ENCODE results near the gene SPINK6.

SPINK6 gene

GRCh38 chr5:148202531-148203203 is at the start of gene SPINK6:
TSS of gene SPINK6 (plus strand) at chr5:148203042. CDS start at chr5:148203097, 55 bp downstream.
- Histone ChIP-seq H3K36me3 (no peaks in the 10 kb centered on the region), H3K27me3 (no peaks in the 10 kb centered on the region), H3K4me3 (no peak within 1 kb of the TSS), H3K27ac (no peak within 1 kb of the TSS), H3K4me1 (no peaks in the 10 kb centered on the region), H3K9me3 (no peaks in the 10 kb centered on the region)
- no peak for DNase-seq
- intact Hi-C loops (cut with DNase I; ENCODE audit: low total_unique reads), result no loop called here
- no peak for TF ChIP-seq CTCF (IDR thresholded peaks at IDR 0.05)

- TF ChIP-seq CTCF (IDR thresholded peaks at IDR 0.05), result no peak
- DNase-seq, result no peak
- intact Hi-C loops (cut with DNase I; ENCODE audit: low total_unique reads), result no loop called here
- H3K4me1 ChIP-seq, result no peaks in the 10 kb centered on the region
- H3K36me3 ChIP-seq, result no peaks in the 10 kb centered on the region
- H3K27ac ChIP-seq, result no peak overlapping the region
- H3K9me3 ChIP-seq, result no peaks in the 10 kb centered on the region
- no peak overlapping the region for H3K4me3 ChIP-seq
- H3K27me3 ChIP-seq, result no peaks in the 10 kb centered on the region
Observed at GRCh38 chr5:148156609-148157008, 46.2 kb upstream of the SPINK6 start.

- no peak for DNase-seq
- Histone ChIP-seq H3K9me3 (no peaks in the 10 kb centered on the region), H3K27ac (no peak overlapping the region), H3K27me3 (no peaks in the 10 kb centered on the region), H3K36me3 (no peaks in the 10 kb centered on the region), H3K4me3 (no peak overlapping the region), H3K4me1 (no peaks in the 10 kb centered on the region)
- no peak for TF ChIP-seq CTCF (IDR thresholded peaks at IDR 0.05)
- intact Hi-C loops (cut with DNase I; ENCODE audit: low total_unique reads), result no loop called here
Observed at GRCh38 chr5:148162038-148162437, 40.8 kb upstream of the SPINK6 start.

GRCh38 chr5:148163345-148163744 is 39.5 kb upstream of the SPINK6 start:
- no peak for DNase-seq
- Histone ChIP-seq H3K9me3 (no peaks in the 10 kb centered on the region), H3K4me3 (no peak overlapping the region), H3K4me1 (no peaks in the 10 kb centered on the region), H3K36me3 (no peaks in the 10 kb centered on the region), H3K27me3 (no peaks in the 10 kb centered on the region), H3K27ac (no peak overlapping the region)
- intact Hi-C loops (cut with DNase I; ENCODE audit: low total_unique reads), result no loop called here
- TF ChIP-seq CTCF (IDR thresholded peaks at IDR 0.05), result no peak

- no peak for TF ChIP-seq CTCF (IDR thresholded peaks at IDR 0.05)
- intact Hi-C loops (cut with DNase I; ENCODE audit: low total_unique reads), result no loop called here
- no peak overlapping the region for H3K27ac ChIP-seq
Observed at GRCh38 chr5:148166550-148167283, 36.1 kb upstream of the SPINK6 start.

More at GRCh38 chr5:148166550-148167283, 36.1 kb upstream of the SPINK6 start:
- Histone ChIP-seq H3K36me3 (no peaks in the 10 kb centered on the region), H3K4me1 (no peaks in the 10 kb centered on the region), H3K27me3 (no peaks in the 10 kb centered on the region), H3K9me3 (no peaks in the 10 kb centered on the region), H3K4me3 (no peak overlapping the region)
- no peak for DNase-seq

All from tibial artery (tissue), 4 donors.